HepG2 (cell line): ENCODE data around the gene SERPINE2. TPM values are rescaled to one million over a fixed set of nuclear protein-coding genes. Genes with fewer than 3 reads are reported as not detected.

Source experiments
- ATAC-seq: fragments of 200-7000 bp; cut with Tn5 transposase; 3 replicates; pipeline ENCODE4 v1.9.1; 2020; ENCODE audit warnings: mild to moderate bottlenecking, moderate library complexity
- BruUV-seq: library from RNA; stranded (reverse); fragments of 400-500 nt; replicated peaks from 2 replicates; lab custom pipeline; 2021; lab: Mats Ljungman, UMichigan
- CTCF ChIA-PET: fragments of 300-600 bp; formaldehyde crosslinking; extraction: SDS; loops from one replicate; lab custom pipeline; 2021; ENCODE audit warnings: low total read pairs, inconsistent platforms, low intra/inter-chr PET ratio; lab: Yijun Ruan, JAX
- POLR2A ChIA-PET: fragments of 350-600 bp; sonication (Branson Sonifier 250); formaldehyde crosslinking; loops from one replicate; lab custom pipeline; 2020; ENCODE audit warnings: antibody characterized with exemption, inconsistent platforms; lab: Yijun Ruan, JAX
- DNase-seq: peaks from one replicate; pipeline ENCODE4 v3.0.0-alpha.2; 2015; ENCODE audit warnings: low spot score
- FAIRE-seq: peaks from 3 replicates; lab custom pipeline; 2011; peaks lifted over from hg19 to GRCh38; lab: Jason Lieb, UNC
- H2AFZ ChIP-seq: one replicate; pipeline ENCODE4 v1.6.1; 2011; ENCODE audit warnings: low read length, inconsistent platforms
- H3K27ac ChIP-seq: fragments of 300-600 bp; 3 replicates; pipeline ENCODE4 v1.8.0; 2011; ENCODE audit warnings: mixed run types, mild to moderate bottlenecking, mixed read lengths, low read length, inconsistent platforms; ENCODE audit not compliant: insufficient read depth; ENCODE audit errors: extremely low read length
- H3K27me3 ChIP-seq, 2 experiments: fragments of 200-600 bp in 1 of 2; 2 replicates in 1 of 2; 3 replicates in 1 of 2; pipeline versions ENCODE4 v1.6.0 to v1.8.0; 2011; ENCODE audit warnings: low read length in 2 of 2, mild to moderate bottlenecking in 2 of 2, moderate library complexity in 2 of 2, inconsistent platforms in 1 of 2; ENCODE audit not compliant: insufficient read depth in 2 of 2, control insufficient read depth in 1 of 2
- H3K36me3 ChIP-seq, 2 experiments: fragments of 200-600 bp in 1 of 2; replicated peaks in 1 of 2; 2 replicates in 1 of 2; 3 replicates in 1 of 2; pipeline versions ENCODE4 v1.5.1 to v1.8.0; 2011; ENCODE audit warnings: low read length in 2 of 2, inconsistent platforms in 1 of 2; ENCODE audit not compliant: insufficient read depth in 2 of 2, control insufficient read depth in 1 of 2
- H3K4me1 ChIP-seq: 2 replicates; pipeline ENCODE4 v1.5.1; 2012; ENCODE audit warnings: low read length, inconsistent platforms; ENCODE audit not compliant: insufficient read depth
- H3K4me2 ChIP-seq: 2 replicates; pipeline ENCODE4 v1.6.0; 2011; ENCODE audit warnings: low read depth, low read length, inconsistent platforms
- H3K4me3 ChIP-seq, 3 experiments: fragments of 200-600 bp in 1 of 3; sonication (generic), shearing (Covaris generic) in 1 of 3; replicated peaks in 1 of 3; 2 replicates each; pipeline ENCODE4 v1.5.1; 2011 to 2016; ENCODE audit warnings: low read length in 3 of 3, inconsistent platforms in 2 of 3, low read depth in 2 of 3, mild to moderate bottlenecking in 2 of 3, control low read depth in 1 of 3, mixed read lengths in 1 of 3; ENCODE audit not compliant: insufficient read depth in 1 of 3
- H3K79me2 ChIP-seq: one replicate; pipeline ENCODE4 v1.6.1; 2011; ENCODE audit warnings: low read length, inconsistent platforms; ENCODE audit not compliant: insufficient read depth
- H3K9ac ChIP-seq: 2 replicates; pipeline ENCODE4 v1.6.0; 2011; ENCODE audit warnings: mild to moderate bottlenecking, low read depth, low read length, inconsistent platforms; ENCODE audit not compliant: insufficient read depth
- H3K9me3 ChIP-seq: 2 replicates; pipeline ENCODE4 v1.5.1; 2012; ENCODE audit warnings: mild to moderate bottlenecking, low read length
- H4K20me1 ChIP-seq: 2 replicates; pipeline ENCODE4 v1.6.0; 2011; ENCODE audit warnings: inconsistent platforms, mild to moderate bottlenecking, low read length, moderate library complexity; ENCODE audit not compliant: insufficient read depth
- ARHGAP35 ChIP-seq: sonication (generic); formaldehyde crosslinking; IDR thresholded peaks from 2 replicates; pipeline ENCODE4 v1.9.0; 2022; ENCODE audit warnings: mild to moderate bottlenecking, inconsistent platforms, moderate library complexity, missing genetic modification reagents, borderline replicate concordance
- BRCA1 ChIP-seq: sonication (generic); formaldehyde crosslinking; IDR thresholded peaks from 2 replicates; pipeline ENCODE4 v1.4.0; 2020; ENCODE audit warnings: missing genetic modification reagents
- DNMT3B ChIP-seq: conservative IDR thresholded peaks from 2 replicates; pipeline ENCODE4 v1.6.1; 2016; ENCODE audit warnings: missing biosample characterization, control low read depth
- KAT7 ChIP-seq: IDR thresholded peaks from 2 replicates; pipeline ENCODE4 v1.6.1; 2018; ENCODE audit warnings: borderline replicate concordance, missing compliant biosample characterization
- KDM1A ChIP-seq: IDR thresholded peaks from 2 replicates; pipeline ENCODE4 v1.6.1; 2016; ENCODE audit warnings: missing compliant biosample characterization
- KLF11 ChIP-seq: IDR thresholded peaks from 2 replicates; pipeline ENCODE4 v1.6.1; 2016; ENCODE audit warnings: missing compliant biosample characterization
- PTBP1 ChIP-seq: fragments of 200-400 bp; formaldehyde crosslinking; IDR thresholded peaks from 2 replicates; pipeline ENCODE4 v1.6.1; 2018; ENCODE audit warnings: low read length, low read depth; ENCODE audit not compliant: poor library complexity, severe bottlenecking
- RORA ChIP-seq: sonication (generic); formaldehyde crosslinking; IDR thresholded peaks from 2 replicates; pipeline ENCODE4 v1.5.0; 2020; ENCODE audit warnings: mild to moderate bottlenecking, missing genetic modification reagents, moderate library complexity
- SAP130 ChIP-seq: IDR thresholded peaks from 2 replicates; pipeline ENCODE4 v1.6.1; 2016; ENCODE audit warnings: low read depth
- SIX1 ChIP-seq: sonication (generic); formaldehyde crosslinking; IDR thresholded peaks from 2 replicates; pipeline ENCODE4 v1.4.0; 2020; ENCODE audit warnings: missing genetic modification reagents, borderline replicate concordance
- SP140L ChIP-seq: sonication (generic); formaldehyde crosslinking; IDR thresholded peaks from 2 replicates; pipeline ENCODE4 v1.4.0; 2020; ENCODE audit warnings: missing genetic modification reagents, borderline replicate concordance
- SRSF4 ChIP-seq: fragments of 200-400 bp; formaldehyde crosslinking; IDR thresholded peaks from one replicate; pipeline ENCODE4 v1.6.1; 2018; ENCODE audit warnings: mild to moderate bottlenecking, low read depth, low read length, moderate library complexity; ENCODE audit not compliant: poor library complexity, severe bottlenecking
- ZBTB8A ChIP-seq: sonication (generic); formaldehyde crosslinking; IDR thresholded peaks from 2 replicates; pipeline ENCODE4 v1.4.0; 2020; ENCODE audit warnings: mild to moderate bottlenecking, low read depth, missing genetic modification reagents, borderline replicate concordance
- ZNF367 ChIP-seq: sonication (generic); formaldehyde crosslinking; IDR thresholded peaks from 2 replicates; pipeline ENCODE4 v1.4.0; 2020; ENCODE audit warnings: missing genetic modification reagents, borderline replicate concordance
- WGBS: methylation state at CpG from one replicate; pipeline ENCODE4 v1.1.6; 2017; ENCODE audit warnings: low lambda C conversion rate; 5-methylcytosine and 5-hydroxymethylcytosine counted together
- in situ Hi-C: cut with HindIII; loops from 2 replicates; pipeline ENCODE4 v1.10.0; 2017; ENCODE audit warnings: low pct_unique_long_range_greater_than_20kb; ENCODE audit not compliant: extremely low pct_ligation_motif_present
- intact Hi-C: fragments of 100-400 bp; cut with micrococcal nuclease; formaldehyde crosslinking; loops from one replicate; pipeline ENCODE4 v1.10.0; 2022; ENCODE audit not compliant: unreplicated experiment
- polyA plus RNA-seq, 8 experiments: library from polyadenylated mRNA; depleted of rRNA in 3 of 8; stranded (reverse) in 7 of 8; unstranded in 1 of 8; fragments of >200 nt; fragmentation: Illumina TruSeq in 4 of 8; extraction: Trizol in 4 of 8; gene quantifications; 2 replicates each; pipeline versions ENCODE4 v1.2.1 to v1.2.3, GENCODE V29; 2011 to 2016; ENCODE audit warnings: low read depth in 4 of 8, missing spikeins in 1 of 8, mixed read lengths in 1 of 8; ENCODE audit not compliant: insufficient read depth in 1 of 8
- total RNA-seq, 5 experiments: library from RNA; depleted of rRNA; stranded (reverse); fragments of >200 nt; fragmentation: Illumina TruSeq; extraction: Trizol; gene quantifications; 2 replicates each; pipeline ENCODE4 v1.2.3, GENCODE V29; 2016; ENCODE audit warnings: low read depth in 1 of 5
- TF ChIP-seq, protein P1 (sequence below): sonication (generic); formaldehyde crosslinking; IDR thresholded peaks from 2 replicates; pipeline ENCODE4 v1.8.1; 2023; ENCODE audit warnings: mild to moderate bottlenecking, missing genetic modification reagents

Gene SERPINE2
- total and polyA plus RNA-seq, 2 of the 13 experiments (the other 11 are each of a cell fraction or from before 2014, with no cell fraction given), result 7.9 to 18.1 TPM

DNA sequence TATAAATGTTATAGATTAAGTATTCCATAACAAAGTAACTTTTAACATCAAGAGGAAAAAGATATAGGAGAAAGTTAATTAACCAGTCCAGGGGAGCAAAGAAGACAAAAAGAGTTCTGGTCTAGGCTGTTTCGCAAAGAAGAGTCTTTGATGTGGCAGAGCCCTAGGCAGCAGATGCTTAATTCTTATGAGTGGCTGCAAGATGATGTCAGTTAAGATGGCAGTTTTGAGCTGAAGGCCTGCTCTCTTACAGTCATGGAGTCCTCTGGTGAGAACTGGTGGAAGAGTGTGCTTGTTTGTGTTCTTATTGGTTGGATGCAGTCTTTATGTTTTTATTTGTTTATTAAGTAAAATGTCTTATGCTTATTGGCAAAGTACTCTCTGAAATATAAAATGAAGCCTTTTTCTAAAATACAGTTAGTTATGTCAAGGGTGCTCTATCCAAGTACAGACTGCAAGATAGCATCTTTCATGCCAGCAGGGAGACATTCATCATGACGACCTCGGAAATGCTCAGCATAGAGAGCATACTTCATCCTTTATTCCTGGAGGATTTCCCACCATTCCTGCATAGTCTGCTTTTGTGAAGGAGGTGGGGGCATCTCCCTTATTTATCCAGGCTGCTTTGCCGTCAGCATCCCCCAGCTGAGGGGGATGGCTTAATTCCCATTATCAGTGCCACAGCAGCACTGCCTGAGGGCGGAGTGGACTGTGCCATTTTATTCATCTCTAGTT, 38.9 kb upstream of the SERPINE2 start:
- no peak overlapping the region for H3K9ac ChIP-seq
- POLR2A ChIA-PET, result no interaction called here
- ATAC-seq, result no peak
- intact Hi-C loops, result no loop called here
- TF ChIP-seq, protein P1, sequence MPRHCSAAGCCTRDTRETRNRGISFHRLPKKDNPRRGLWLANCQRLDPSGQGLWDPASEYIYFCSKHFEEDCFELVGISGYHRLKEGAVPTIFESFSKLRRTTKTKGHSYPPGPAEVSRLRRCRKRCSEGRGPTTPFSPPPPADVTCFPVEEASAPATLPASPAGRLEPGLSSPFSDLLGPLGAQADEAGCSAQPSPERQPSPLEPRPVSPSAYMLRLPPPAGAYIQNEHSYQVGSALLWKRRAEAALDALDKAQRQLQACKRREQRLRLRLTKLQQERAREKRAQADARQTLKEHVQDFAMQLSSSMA (CRISPR knock-in tag), result no peak
- no peak for TF ChIP-seq SIX1 (CRISPR knock-in tag)
- no peak for TF ChIP-seq ARHGAP35 (CRISPR knock-in tag)
- TF ChIP-seq ZNF367, result no peak
- TF ChIP-seq KLF11 (CRISPR knock-in tag), result no peak
- TF ChIP-seq DNMT3B (CRISPR knock-in tag), result no peak
- TF ChIP-seq SAP130, result no peak
- no peak for TF ChIP-seq RORA (CRISPR knock-in tag)
- TF ChIP-seq KDM1A, result no peak
- TF ChIP-seq BRCA1 (CRISPR knock-in tag), result no peak
- no peak for TF ChIP-seq SP140L (CRISPR knock-in tag)
- TF ChIP-seq ZBTB8A (CRISPR knock-in tag), result no peak
- no peak for TF ChIP-seq KAT7
- no peak for TF ChIP-seq SRSF4
- no peak for TF ChIP-seq PTBP1
- TF ChIP-seq, all 625 proteins: peak for 0
- H3K36me3 ChIP-seq, result no peaks in the 10 kb centered on the region
- no peak overlapping the region for H3K4me3 ChIP-seq
- H2AFZ ChIP-seq, result no peak overlapping the region
- BruUV-seq, result no TSS peak
- no peaks in the 10 kb centered on the region for H3K79me2 ChIP-seq
- no peak overlapping the region for H3K27ac ChIP-seq
- FAIRE-seq (no peak), DNase-seq (no peak)
- H3K4me1 ChIP-seq, result peaks cover 9% of the 10 kb centered on the region
- in situ Hi-C loops, result no loop called here
- H3K27me3 ChIP-seq, result peaks cover 0 to 16% of the 10 kb centered on the region in 2 experiments; a peak in 2 of 5 replicates
- 26% methylated on average over 5 of the region's 5 CpGs for whole genome bisulfite sequencing
- no peaks in the 10 kb centered on the region for H4K20me1 ChIP-seq
- H3K4me2 ChIP-seq, result no peak overlapping the region
- peaks cover 13% of the 10 kb centered on the region; the same call in 1 of the 2 replicates for H3K9me3 ChIP-seq
- CTCF ChIA-PET, result no interaction called here
